Measurements from ENCODE around the gene ACLY.

Gene ACLY

GRCh38 chr17:41957031-41957868 lies 38.5 kb upstream of the ACLY start:
- WGBS: 35% methylated on average over 11 of the region's 11 CpGs
- H3K4me2 ChIP-seq (ENCODE audit: low read length, poor library complexity, severe bottlenecking): no peak overlapping the region
- H2BK120ac ChIP-seq (ENCODE audit: low read depth, low read length): peak overlapping the region; percentile 91
- H3K4me1 ChIP-seq (ENCODE audit: control insufficient read depth, insufficient read depth, low read depth, low read length): peaks cover 28% of the 10 kb centered on the region
- peak overlapping the region; percentile 24 for H3K27ac ChIP-seq (ENCODE audit: low read length, poor library complexity, severe bottlenecking)
- H3K23ac ChIP-seq (ENCODE audit: low read length in 2 of 2): no peak overlapping the region
- peak overlapping the region; percentile 46 for H2AK5ac ChIP-seq (ENCODE audit: low read length, severe bottlenecking)
- no peak overlapping the region for H2BK5ac ChIP-seq (ENCODE audit: low read depth, low read length, poor library complexity, severe bottlenecking)
- H3K36me3 ChIP-seq (ENCODE audit: control insufficient read depth in 1 of 2, insufficient read depth in 2 of 2, low read depth in 1 of 2, low read length in 2 of 2): peaks cover 0 to 7% of the 10 kb centered on the region in 2 experiments
- peak overlapping the region; percentile 81 for H4K8ac ChIP-seq (ENCODE audit: low read length)
- H3K27me3 ChIP-seq (ENCODE audit: control insufficient read depth in 1 of 2, insufficient read depth in 1 of 2, low read length in 2 of 2): peaks cover 0 to 3% of the 10 kb centered on the region in 2 experiments
- no peak overlapping the region for H3K9ac ChIP-seq (ENCODE audit: low read length)
- no peak overlapping the region for H2AFZ ChIP-seq (ENCODE audit: low read depth, low read length)
- peak overlapping the region in 1 of 2 experiments; percentile 8 for H2BK12ac ChIP-seq (ENCODE audit: low read length in 2 of 2)
- peak; percentile 72 for DNase-seq
- H2BK15ac ChIP-seq (ENCODE audit: low read depth, poor library complexity, severe bottlenecking): no peak overlapping the region
- H3K14ac ChIP-seq (ENCODE audit: low read length in 2 of 2): no peak overlapping the region
- peak overlapping the region; percentile 17 to 41 for H3K18ac ChIP-seq (ENCODE audit: low read depth in 1 of 2, low read length in 2 of 2)
- H3K79me1 ChIP-seq (replicated peaks; ENCODE audit: low read length, poor library complexity, severe bottlenecking): no peaks in the 10 kb centered on the region
- no peaks in the 10 kb centered on the region for H3K9me3 ChIP-seq (ENCODE audit: control insufficient read depth, low read length)
- peak overlapping the region in 1 of 2 experiments; percentile 38 for H3K4ac ChIP-seq (ENCODE audit: low read depth in 1 of 2, low read length in 2 of 2)
- peak overlapping the region; percentile 20 for H4K91ac ChIP-seq (ENCODE audit: low read length)
- no peak overlapping the region for H3K4me3 ChIP-seq (ENCODE audit: insufficient read depth in 1 of 2, low read depth in 1 of 2, low read length in 2 of 2)

GRCh38 chr17:41956522-41956921 lies 37.8 kb upstream of the ACLY start:
- no peaks in the 10 kb centered on the region for H3K9me3 ChIP-seq (ENCODE audit: control insufficient read depth, low read length)
- H2BK120ac ChIP-seq (ENCODE audit: low read depth, low read length): no peak overlapping the region
- H3K4ac ChIP-seq (ENCODE audit: low read depth in 1 of 2, low read length in 2 of 2): no peak overlapping the region
- no peak overlapping the region for H2BK5ac ChIP-seq (ENCODE audit: low read depth, low read length, poor library complexity, severe bottlenecking)
- H2AK5ac ChIP-seq (ENCODE audit: low read length, severe bottlenecking): no peak overlapping the region
- no peak overlapping the region for H2AFZ ChIP-seq (ENCODE audit: low read depth, low read length)
- no peak overlapping the region for H3K14ac ChIP-seq (ENCODE audit: low read length in 2 of 2)
- peaks cover 0 to 3% of the 10 kb centered on the region in 2 experiments for H3K27me3 ChIP-seq (ENCODE audit: control insufficient read depth in 1 of 2, insufficient read depth in 1 of 2, low read length in 2 of 2)
- H4K91ac ChIP-seq (ENCODE audit: low read length): no peak overlapping the region
- peaks cover 28% of the 10 kb centered on the region for H3K4me1 ChIP-seq (ENCODE audit: control insufficient read depth, insufficient read depth, low read depth, low read length)
- no peak overlapping the region for H3K18ac ChIP-seq (ENCODE audit: low read depth in 1 of 2, low read length in 2 of 2)
- no peak overlapping the region for H3K27ac ChIP-seq (ENCODE audit: low read length, poor library complexity, severe bottlenecking)
- DNase-seq: peak; percentile 60
- H4K8ac ChIP-seq (ENCODE audit: low read length): no peak overlapping the region
- WGBS: 61% methylated on average over 5 of the region's 6 CpGs
- no peak overlapping the region for H3K4me2 ChIP-seq (ENCODE audit: low read length, poor library complexity, severe bottlenecking)
- no peak overlapping the region for H3K9ac ChIP-seq (ENCODE audit: low read length)
- no peaks in the 10 kb centered on the region for H3K79me1 ChIP-seq (replicated peaks; ENCODE audit: low read length, poor library complexity, severe bottlenecking)
- no peak overlapping the region for H2BK12ac ChIP-seq (ENCODE audit: low read length in 2 of 2)
- no peak overlapping the region for H3K4me3 ChIP-seq (ENCODE audit: insufficient read depth in 1 of 2, low read depth in 1 of 2, low read length in 2 of 2)
- peaks cover 0 to 7% of the 10 kb centered on the region in 2 experiments for H3K36me3 ChIP-seq (ENCODE audit: control insufficient read depth in 1 of 2, insufficient read depth in 2 of 2, low read depth in 1 of 2, low read length in 2 of 2)
- H2BK15ac ChIP-seq (ENCODE audit: low read depth, poor library complexity, severe bottlenecking): no peak overlapping the region
- no peak overlapping the region for H3K23ac ChIP-seq (ENCODE audit: low read length in 2 of 2)

GRCh38 chr17:41948762-41949460 lies 30.2 kb upstream of the ACLY start:
- no peak overlapping the region for H3K23ac ChIP-seq (ENCODE audit: low read length in 2 of 2)
- H4K8ac ChIP-seq (ENCODE audit: low read length): peak overlapping the region; percentile 4
- H3K27me3 ChIP-seq (ENCODE audit: control insufficient read depth in 1 of 2, insufficient read depth in 1 of 2, low read length in 2 of 2): no peaks in the 10 kb centered on the region
- H4K91ac ChIP-seq (ENCODE audit: low read length): no peak overlapping the region
- no peak overlapping the region for H3K4ac ChIP-seq (ENCODE audit: low read depth in 1 of 2, low read length in 2 of 2)
- WGBS: 81% methylated on average over 9 of the region's 11 CpGs
- H3K27ac ChIP-seq (ENCODE audit: low read length, poor library complexity, severe bottlenecking): no peak overlapping the region
- H2AK5ac ChIP-seq (ENCODE audit: low read length, severe bottlenecking): no peak overlapping the region
- H3K9ac ChIP-seq (ENCODE audit: low read length): no peak overlapping the region
- H3K4me2 ChIP-seq (ENCODE audit: low read length, poor library complexity, severe bottlenecking): no peak overlapping the region
- no peak overlapping the region for H2BK12ac ChIP-seq (ENCODE audit: low read length in 2 of 2)
- no peaks in the 10 kb centered on the region for H3K79me1 ChIP-seq (replicated peaks; ENCODE audit: low read length, poor library complexity, severe bottlenecking)
- no peak overlapping the region for H2AFZ ChIP-seq (ENCODE audit: low read depth, low read length)
- no peak overlapping the region for H3K18ac ChIP-seq (ENCODE audit: low read depth in 1 of 2, low read length in 2 of 2)
- H3K14ac ChIP-seq (ENCODE audit: low read length in 2 of 2): no peak overlapping the region
- H2BK120ac ChIP-seq (ENCODE audit: low read depth, low read length): no peak overlapping the region
- peaks cover 0 to 3% of the 10 kb centered on the region in 2 experiments for H3K36me3 ChIP-seq (ENCODE audit: control insufficient read depth in 1 of 2, insufficient read depth in 2 of 2, low read depth in 1 of 2, low read length in 2 of 2)
- no peak overlapping the region for H3K4me3 ChIP-seq (ENCODE audit: insufficient read depth in 1 of 2, low read depth in 1 of 2, low read length in 2 of 2)
- H3K4me1 ChIP-seq (ENCODE audit: control insufficient read depth, insufficient read depth, low read depth, low read length): no peaks in the 10 kb centered on the region
- no peaks in the 10 kb centered on the region for H3K9me3 ChIP-seq (ENCODE audit: control insufficient read depth, low read length)
- H2BK15ac ChIP-seq (ENCODE audit: low read depth, poor library complexity, severe bottlenecking): no peak overlapping the region
- DNase-seq: no peak
- no peak overlapping the region for H2BK5ac ChIP-seq (ENCODE audit: low read depth, low read length, poor library complexity, severe bottlenecking)

- Histone ChIP-seq H4K91ac (ENCODE audit: low read length) (no peak overlapping the region), H3K4ac (ENCODE audit: low read depth in 1 of 2, low read length in 2 of 2) (no peak overlapping the region), H2BK120ac (ENCODE audit: low read depth, low read length) (peak overlapping the region; percentile 19), H3K36me3 (ENCODE audit: control insufficient read depth in 1 of 2, insufficient read depth in 2 of 2, low read depth in 1 of 2, low read length in 2 of 2) (no peaks in the 10 kb centered on the region), H3K79me1 (replicated peaks; ENCODE audit: low read length, poor library complexity, severe bottlenecking) (no peaks in the 10 kb centered on the region), H3K14ac (ENCODE audit: low read length in 2 of 2) (no peak overlapping the region), H3K23ac (ENCODE audit: low read length in 2 of 2) (no peak overlapping the region), H3K4me2 (ENCODE audit: low read length, poor library complexity, severe bottlenecking) (no peak overlapping the region), H3K27ac (ENCODE audit: low read length, poor library complexity, severe bottlenecking) (no peak overlapping the region), H2BK12ac (ENCODE audit: low read length in 2 of 2) (no peak overlapping the region), H3K27me3 (ENCODE audit: control insufficient read depth in 1 of 2, insufficient read depth in 1 of 2, low read length in 2 of 2) (no peaks in the 10 kb centered on the region), H2AK5ac (ENCODE audit: low read length, severe bottlenecking) (no peak overlapping the region), H2BK5ac (ENCODE audit: low read depth, low read length, poor library complexity, severe bottlenecking) (no peak overlapping the region), H3K9me3 (ENCODE audit: control insufficient read depth, low read length) (no peaks in the 10 kb centered on the region), H4K8ac (ENCODE audit: low read length) (no peak overlapping the region), H3K4me3 (ENCODE audit: insufficient read depth in 1 of 2, low read depth in 1 of 2, low read length in 2 of 2) (no peak overlapping the region), H2BK15ac (ENCODE audit: low read depth, poor library complexity, severe bottlenecking) (no peak overlapping the region), H3K9ac (ENCODE audit: low read length) (no peak overlapping the region), H3K4me1 (ENCODE audit: control insufficient read depth, insufficient read depth, low read depth, low read length) (peaks cover 2% of the 10 kb centered on the region), H3K18ac (ENCODE audit: low read depth in 1 of 2, low read length in 2 of 2) (no peak overlapping the region), H2AFZ (ENCODE audit: low read depth, low read length) (no peak overlapping the region)
- no peak for DNase-seq
- 94% methylated on average over 2 of the region's 3 CpGs for WGBS
Observed at GRCh38 chr17:41944943-41945342, 26.2 kb upstream of the ACLY start.
